HCT116 (cell line): ENCODE results near the gene EEF1A2. TPM values are rescaled to one million over a fixed set of nuclear protein-coding genes. Genes with fewer than 3 reads are reported as not detected.

ENCODE experiments used
- ATAC-seq: fragments of 200-7000 bp; cut with Tn5 transposase; 2 replicates; pipeline ENCODE4 v1.9.1; 2020; ENCODE audit warnings: mild to moderate bottlenecking, moderate library complexity
- BruUV-seq: library from RNA; stranded (reverse); fragments of 400-500 nt; replicated peaks from 2 replicates; lab custom pipeline; 2021; lab: Mats Ljungman, UMichigan
- CTCF ChIA-PET: fragments of 300-600 bp; sonication (Branson Sonifier 250); formaldehyde crosslinking; loops from one replicate; lab custom pipeline; 2021; ENCODE audit warnings: antibody characterized with exemption; lab: Charles Lee
- POLR2A ChIA-PET: fragments of 300-600, 350-600 bp; sonication (Branson Sonifier 250); formaldehyde crosslinking; loops from one replicate; lab custom pipeline; 2021; ENCODE audit warnings: antibody characterized with exemption; lab: Charles Lee
- RAD21 ChIA-PET, 2 experiments: fragments of 300-600 bp; sonication (Branson Sonifier 250); formaldehyde crosslinking; loops; one replicate each; lab custom pipeline; 2023; ENCODE audit warnings: low total read pairs in 2 of 2; ENCODE audit not compliant: uncharacterized antibody in 2 of 2, unreplicated experiment in 2 of 2, low non-redundant PET in 1 of 2; lab: Charles Lee
- DNase-seq: peaks from one replicate; pipeline ENCODE4 v3.0.0-alpha.2; 2010; ENCODE audit warnings: low read depth, low spot score
- H2AFZ ChIP-seq: fragments of 200-600 bp; shearing (Covaris generic), sonication (generic); 2 replicates; pipeline ENCODE4 v1.6.1; 2017; ENCODE audit warnings: low read depth, mixed run types, mixed read lengths, antibody characterized with exemption, low read length; ENCODE audit not compliant: poor library complexity, severe bottlenecking
- H3K27ac ChIP-seq: 2 replicates; pipeline ENCODE4 v1.5.1; 2012; ENCODE audit warnings: low read depth, low read length
- H3K27me3 ChIP-seq: fragments of 200-600 bp; sonication (generic); 2 replicates; pipeline ENCODE4 v1.6.1; 2016; ENCODE audit warnings: mixed run types, low read length, mixed read lengths; ENCODE audit not compliant: insufficient read depth
- H3K36me3 ChIP-seq, 2 experiments: fragments of 200-500 bp in 1 of 2; fragments of 200-600 bp in 1 of 2; sonication (Bioruptor generic) in 1 of 2; sonication (generic) in 1 of 2; 2 replicates each; pipeline versions ENCODE4 v1.5.1 to v1.6.1; 2014 to 2016; ENCODE audit warnings: low read length in 2 of 2, inconsistent platforms in 1 of 2, mixed read lengths in 1 of 2, mixed run types in 1 of 2; ENCODE audit not compliant: insufficient read depth in 2 of 2, control insufficient read depth in 1 of 2
- H3K4me1 ChIP-seq, 2 experiments: fragments of 200-600 bp in 1 of 2; sonication (generic) in 1 of 2; 2 replicates each; pipeline versions ENCODE4 v1.5.1 to v1.6.1; 2012 to 2017; ENCODE audit warnings: low read length in 2 of 2, inconsistent platforms in 1 of 2, mild to moderate bottlenecking in 1 of 2, mixed read lengths in 1 of 2, mixed run types in 1 of 2, moderate library complexity in 1 of 2; ENCODE audit not compliant: insufficient read depth in 2 of 2, control insufficient read depth in 1 of 2
- H3K4me2 ChIP-seq: fragments of 200-600 bp; sonication (generic); 2 replicates; pipeline ENCODE4 v1.6.1; 2017; ENCODE audit warnings: mixed run types, low read length, mixed read lengths
- H3K4me3 ChIP-seq, 2 experiments: fragments of 200-600 bp in 1 of 2; sonication (generic) in 1 of 2; replicated peaks in 1 of 2; 2 replicates each; pipeline ENCODE4 v1.5.1; 2011 to 2016; ENCODE audit warnings: low read length in 2 of 2, control low read depth in 1 of 2, low read depth in 1 of 2, mild to moderate bottlenecking in 1 of 2, mixed read lengths in 1 of 2, mixed run types in 1 of 2
- H3K79me2 ChIP-seq: fragments of 200-600 bp; sonication (generic); 2 replicates; pipeline ENCODE4 v1.6.1; 2017; ENCODE audit warnings: mild to moderate bottlenecking, mixed run types, low read length, moderate library complexity, mixed read lengths; ENCODE audit not compliant: insufficient read depth
- H3K9ac ChIP-seq: fragments of 200-600 bp; sonication (generic); 2 replicates; pipeline ENCODE4 v1.6.1; 2016; ENCODE audit warnings: low read length, mixed read lengths
- H3K9me2 ChIP-seq: fragments of 200-600 bp; sonication (generic), shearing (Covaris generic); 2 replicates; pipeline ENCODE4 v1.6.1; 2017; ENCODE audit warnings: mixed run types, mild to moderate bottlenecking, moderate library complexity; ENCODE audit not compliant: insufficient read depth
- H3K9me3 ChIP-seq, 2 experiments: fragments of 200-500 bp in 1 of 2; fragments of 200-600 bp in 1 of 2; sonication (Bioruptor generic) in 1 of 2; sonication (generic) in 1 of 2; 2 replicates each; pipeline ENCODE4 v1.6.1; 2014 to 2017; ENCODE audit warnings: low read length in 2 of 2, mixed read lengths in 2 of 2, inconsistent platforms in 1 of 2, low read depth in 1 of 2, mild to moderate bottlenecking in 1 of 2, mixed run types in 1 of 2, moderate library complexity in 1 of 2; ENCODE audit not compliant: control insufficient read depth in 1 of 2, insufficient read depth in 1 of 2
- H4K20me1 ChIP-seq: fragments of 200-600 bp; sonication (generic), shearing (Covaris generic); 2 replicates; pipeline ENCODE4 v1.6.1; 2017; ENCODE audit warnings: mixed run types, mild to moderate bottlenecking, moderate library complexity; ENCODE audit not compliant: insufficient read depth
- EGR1 ChIP-seq: IDR thresholded peaks from 2 replicates; pipeline ENCODE4 v1.6.1; 2012; ENCODE audit warnings: low read depth
- ELF1 ChIP-seq: IDR thresholded peaks from 2 replicates; pipeline ENCODE4 v1.6.1; 2012; ENCODE audit warnings: low read depth, borderline replicate concordance
- MAX ChIP-seq: IDR thresholded peaks from 2 replicates; pipeline ENCODE4 v1.6.1; 2012
- POLR2A ChIP-seq: IDR thresholded peaks from 2 replicates; pipeline ENCODE4 v1.7.0; 2011; ENCODE audit warnings: borderline replicate concordance; ENCODE audit not compliant: insufficient read depth, insufficient read length; ENCODE audit errors: extremely low read depth
- POLR2AphosphoS5 ChIP-seq: IDR thresholded peaks from 2 replicates; pipeline ENCODE4 v1.6.1; 2011; ENCODE audit warnings: mild to moderate bottlenecking, low read depth, low read length, moderate library complexity
- TCF7L2 ChIP-seq: IDR thresholded peaks from 2 replicates; pipeline ENCODE4 v1.7.0; 2011; ENCODE audit warnings: borderline replicate concordance, inconsistent platforms; ENCODE audit not compliant: insufficient read depth, insufficient read length; ENCODE audit errors: extremely low read depth
- intact Hi-C: fragments of 100-400 bp; cut with micrococcal nuclease; formaldehyde crosslinking; loops from 2 replicates; pipeline ENCODE4 v1.10.0; 2022
- total RNA-seq: library from RNA; stranded (reverse); gene quantifications from one replicate; pipeline ENCODE4 v1.2.1, GENCODE V29; 2021; ENCODE audit not compliant: unreplicated experiment
- TF ChIP-seq, protein P1 (sequence below): IDR thresholded peaks from 2 replicates; pipeline ENCODE4 v1.6.1; 2012
- TF ChIP-seq, protein P2 (sequence below), 3 experiments: fragments of 200-600 bp in 1 of 3; sonication (generic) in 1 of 3; IDR thresholded peaks in 2 of 3; conservative IDR thresholded peaks in 1 of 3; 2 replicates each; pipeline ENCODE4 v1.5.1; 2012 to 2017; ENCODE audit warnings: low read depth in 2 of 3, low read length in 2 of 3, antibody characterized with exemption in 1 of 3, borderline replicate concordance in 1 of 3, control low read depth in 1 of 3, mild to moderate bottlenecking in 1 of 3, mixed read lengths in 1 of 3, mixed run types in 1 of 3, moderate library complexity in 1 of 3; ENCODE audit not compliant: insufficient read depth in 1 of 3
- TF ChIP-seq, protein P3 (sequence below): IDR thresholded peaks from 2 replicates; pipeline ENCODE4 v1.6.1; 2011; ENCODE audit warnings: mild to moderate bottlenecking, low read length, moderate library complexity; ENCODE audit not compliant: insufficient replicate concordance; ENCODE audit errors: extremely low read depth

The EEF1A2 gene
- total RNA-seq, 1 experiment from 2014 or later: 454 TPM

DNA sequence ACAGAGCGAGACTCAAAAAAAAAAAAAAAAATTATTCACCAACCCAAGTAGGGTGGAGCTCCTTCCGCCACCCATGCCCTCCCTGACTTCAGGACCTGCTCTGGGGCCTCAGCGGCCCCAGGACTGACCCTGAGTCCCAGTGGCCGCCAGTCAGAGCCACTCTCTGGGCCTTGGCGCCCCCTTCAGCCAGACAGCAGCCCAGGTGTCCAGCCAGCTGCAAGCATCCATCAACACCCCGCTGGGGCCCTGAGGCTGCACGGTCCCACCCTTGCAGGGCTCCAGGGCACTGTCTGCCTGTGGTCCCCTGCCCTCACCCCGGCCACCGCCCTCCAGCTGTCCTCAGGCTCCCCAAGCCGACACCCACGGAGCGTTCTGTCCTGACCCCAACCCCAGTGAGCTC lies 15.0 kb downstream of the EEF1A2 start:
- Histone ChIP-seq H2AFZ (no peak overlapping the region), H4K20me1 (no peaks in the 10 kb centered on the region), H3K9me3 (no peaks in the 10 kb centered on the region), H3K4me3 (no peak overlapping the region), H3K4me1 (peaks cover 28 to 69% of the 10 kb centered on the region in 2 experiments), H3K4me2 (peak overlapping the region; percentile 40), H3K27ac (no peak overlapping the region; the same call in 1 of the 2 replicates), H3K27me3 (no peaks in the 10 kb centered on the region), H3K36me3 (peaks cover 0 to 3% of the 10 kb centered on the region in 2 experiments; a peak in 2 of 4 replicates), H3K9me2 (no peaks in the 10 kb centered on the region), H3K79me2 (no peaks in the 10 kb centered on the region), H3K9ac (no peak overlapping the region)
- CTCF ChIA-PET: interaction anchor here (0.6 kb wide), 1 partner anchor 20 kb away, joined by 3 read pairs; no protein-coding TSS in a partner anchor
- DNase-seq (no peak), ATAC-seq (peak; percentile 29; the same call in 1 of the 2 replicates)
- RAD21 ChIA-PET: interaction anchor here (0.6 kb wide), 2 partner anchors 19 to 37 kb away, joined by 3 read pairs; partner anchors contain the start of gene PPDPF (in 1 of the 2)
- no TSS peak for BruUV-seq
- POLR2A ChIA-PET: interaction anchor here (0.6 to 1.0 kb wide), 2 partner anchors 14 to 163 kb away, joined by 3 to 5 read pairs; no protein-coding TSS in a partner anchor
- no peak for TF ChIP-seq POLR2A
- TF ChIP-seq, protein P1, sequence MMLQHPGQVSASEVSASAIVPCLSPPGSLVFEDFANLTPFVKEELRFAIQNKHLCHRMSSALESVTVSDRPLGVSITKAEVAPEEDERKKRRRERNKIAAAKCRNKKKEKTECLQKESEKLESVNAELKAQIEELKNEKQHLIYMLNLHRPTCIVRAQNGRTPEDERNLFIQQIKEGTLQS: no peak
- TF ChIP-seq, protein P2, sequence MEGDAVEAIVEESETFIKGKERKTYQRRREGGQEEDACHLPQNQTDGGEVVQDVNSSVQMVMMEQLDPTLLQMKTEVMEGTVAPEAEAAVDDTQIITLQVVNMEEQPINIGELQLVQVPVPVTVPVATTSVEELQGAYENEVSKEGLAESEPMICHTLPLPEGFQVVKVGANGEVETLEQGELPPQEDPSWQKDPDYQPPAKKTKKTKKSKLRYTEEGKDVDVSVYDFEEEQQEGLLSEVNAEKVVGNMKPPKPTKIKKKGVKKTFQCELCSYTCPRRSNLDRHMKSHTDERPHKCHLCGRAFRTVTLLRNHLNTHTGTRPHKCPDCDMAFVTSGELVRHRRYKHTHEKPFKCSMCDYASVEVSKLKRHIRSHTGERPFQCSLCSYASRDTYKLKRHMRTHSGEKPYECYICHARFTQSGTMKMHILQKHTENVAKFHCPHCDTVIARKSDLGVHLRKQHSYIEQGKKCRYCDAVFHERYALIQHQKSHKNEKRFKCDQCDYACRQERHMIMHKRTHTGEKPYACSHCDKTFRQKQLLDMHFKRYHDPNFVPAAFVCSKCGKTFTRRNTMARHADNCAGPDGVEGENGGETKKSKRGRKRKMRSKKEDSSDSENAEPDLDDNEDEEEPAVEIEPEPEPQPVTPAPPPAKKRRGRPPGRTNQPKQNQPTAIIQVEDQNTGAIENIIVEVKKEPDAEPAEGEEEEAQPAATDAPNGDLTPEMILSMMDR (IDR thresholded peaks at IDR 0.05 in 2 of 3, conservative IDR thresholded peaks at IDR 0.05 in 1 of 3; ENCODE audit: borderline replicate concordance in 1 of 3, insufficient read depth in 1 of 3, low read depth in 2 of 3, low read length in 2 of 3): peak in 2 of 3 experiments; percentile 24 to 25; a peak in 2 of 6 replicates
- no peak for TF ChIP-seq POLR2AphosphoS5
- TF ChIP-seq TCF7L2: no peak
- TF ChIP-seq ELF1: no peak
- no peak for TF ChIP-seq EGR1
- no peak for TF ChIP-seq MAX
- TF ChIP-seq, protein P3, sequence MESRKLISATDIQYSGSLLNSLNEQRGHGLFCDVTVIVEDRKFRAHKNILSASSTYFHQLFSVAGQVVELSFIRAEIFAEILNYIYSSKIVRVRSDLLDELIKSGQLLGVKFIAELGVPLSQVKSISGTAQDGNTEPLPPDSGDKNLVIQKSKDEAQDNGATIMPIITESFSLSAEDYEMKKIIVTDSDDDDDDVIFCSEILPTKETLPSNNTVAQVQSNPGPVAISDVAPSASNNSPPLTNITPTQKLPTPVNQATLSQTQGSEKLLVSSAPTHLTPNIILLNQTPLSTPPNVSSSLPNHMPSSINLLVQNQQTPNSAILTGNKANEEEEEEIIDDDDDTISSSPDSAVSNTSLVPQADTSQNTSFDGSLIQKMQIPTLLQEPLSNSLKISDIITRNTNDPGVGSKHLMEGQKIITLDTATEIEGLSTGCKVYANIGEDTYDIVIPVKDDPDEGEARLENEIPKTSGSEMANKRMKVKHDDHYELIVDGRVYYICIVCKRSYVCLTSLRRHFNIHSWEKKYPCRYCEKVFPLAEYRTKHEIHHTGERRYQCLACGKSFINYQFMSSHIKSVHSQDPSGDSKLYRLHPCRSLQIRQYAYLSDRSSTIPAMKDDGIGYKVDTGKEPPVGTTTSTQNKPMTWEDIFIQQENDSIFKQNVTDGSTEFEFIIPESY: no peak
- intact Hi-C loops: no loop called here
